IPS DF 6.9 (cell line): ENCODE results near the gene DHX40.

Experiments
- DNase-seq: peaks from one replicate; pipeline ENCODE4 v3.0.0-alpha.2; 2013; ENCODE audit warnings: low read depth, low spot score
- H3K27ac ChIP-seq: one replicate; pipeline ENCODE4 v1.5.1; 2013; ENCODE audit warnings: low read length, control low read depth
- H3K27me3 ChIP-seq: 2 replicates; pipeline ENCODE4 v1.6.1; 2013; ENCODE audit warnings: mild to moderate bottlenecking, low read length; ENCODE audit not compliant: control insufficient read depth, insufficient read depth
- H3K36me3 ChIP-seq: 2 replicates; pipeline ENCODE4 v1.6.1; 2013; ENCODE audit warnings: low read length; ENCODE audit not compliant: control insufficient read depth, insufficient read depth
- H3K4me1 ChIP-seq: 2 replicates; pipeline ENCODE4 v1.6.1; 2013; ENCODE audit warnings: low read length; ENCODE audit not compliant: control insufficient read depth, insufficient read depth
- H3K4me3 ChIP-seq: 2 replicates; pipeline ENCODE4 v1.5.1; 2013; ENCODE audit warnings: mild to moderate bottlenecking, low read length
- H3K9me3 ChIP-seq: 2 replicates; pipeline ENCODE4 v1.6.1; 2013; ENCODE audit warnings: low read length, inconsistent platforms; ENCODE audit not compliant: control insufficient read depth, insufficient read depth
- WGBS: extraction: QIAGEN DNeasy Blood & Tissue Kit; methylation state at CpG from one replicate; pipeline ENCODE4 v1.1.7; 2013; ENCODE audit warnings: mixed read lengths, missing lambda C conversion rate; ENCODE audit not compliant: insufficient read length, insufficient coverage; 5-methylcytosine and 5-hydroxymethylcytosine counted together

DHX40 gene

GRCh38 chr17:59611503-59611902, 46.1 kb downstream of the DHX40 start:
- no peaks in the 10 kb centered on the region; the same call in 1 of the 2 replicates for H3K36me3 ChIP-seq
- no peaks in the 10 kb centered on the region for H3K4me1 ChIP-seq
- no peaks in the 10 kb centered on the region for H3K27me3 ChIP-seq
- no peak overlapping the region for H3K27ac ChIP-seq
- DNase-seq: no peak
- no peaks in the 10 kb centered on the region for H3K9me3 ChIP-seq
- no peak overlapping the region for H3K4me3 ChIP-seq

DNA sequence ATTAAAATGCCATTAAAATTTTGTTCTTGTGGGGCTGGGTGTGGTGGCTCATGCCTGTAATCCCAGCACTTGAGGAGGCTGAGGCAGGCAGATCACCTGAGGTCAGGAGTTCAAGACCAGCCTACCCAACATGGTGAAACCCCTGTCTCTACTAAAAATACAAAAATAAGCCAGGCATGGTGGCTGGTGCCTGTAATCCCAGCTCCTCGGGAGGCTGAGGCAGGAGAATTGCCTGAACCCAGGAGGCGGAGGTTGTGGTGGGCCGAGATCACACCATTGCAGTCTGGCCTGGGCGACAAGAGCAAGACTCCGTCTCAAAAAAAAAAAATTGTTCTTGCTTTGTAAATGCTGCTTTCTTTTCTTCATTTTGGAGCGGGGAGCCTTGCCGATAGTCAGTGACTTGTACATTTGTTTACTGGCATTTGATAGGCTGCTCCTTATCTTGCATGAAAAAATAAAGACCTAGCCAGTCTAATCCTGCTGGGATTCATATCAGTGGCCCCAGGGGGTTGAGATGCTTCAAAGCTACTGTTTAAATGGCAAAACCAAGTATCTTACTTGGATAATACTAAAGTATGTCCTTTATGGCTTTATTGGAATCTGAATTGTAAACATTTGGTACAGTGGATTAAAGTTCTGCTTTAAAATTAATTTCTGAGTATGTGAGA, 51.0 kb downstream of the DHX40 start:
- Histone ChIP-seq H3K36me3 (no peaks in the 10 kb centered on the region), H3K9me3 (no peaks in the 10 kb centered on the region), H3K4me1 (no peaks in the 10 kb centered on the region), H3K27me3 (no peaks in the 10 kb centered on the region), H3K27ac (no peak overlapping the region), H3K4me3 (no peak overlapping the region)
- no CpG with 5 or more reads among the region's 7 CpGs for WGBS
- no peak for DNase-seq

DNA sequence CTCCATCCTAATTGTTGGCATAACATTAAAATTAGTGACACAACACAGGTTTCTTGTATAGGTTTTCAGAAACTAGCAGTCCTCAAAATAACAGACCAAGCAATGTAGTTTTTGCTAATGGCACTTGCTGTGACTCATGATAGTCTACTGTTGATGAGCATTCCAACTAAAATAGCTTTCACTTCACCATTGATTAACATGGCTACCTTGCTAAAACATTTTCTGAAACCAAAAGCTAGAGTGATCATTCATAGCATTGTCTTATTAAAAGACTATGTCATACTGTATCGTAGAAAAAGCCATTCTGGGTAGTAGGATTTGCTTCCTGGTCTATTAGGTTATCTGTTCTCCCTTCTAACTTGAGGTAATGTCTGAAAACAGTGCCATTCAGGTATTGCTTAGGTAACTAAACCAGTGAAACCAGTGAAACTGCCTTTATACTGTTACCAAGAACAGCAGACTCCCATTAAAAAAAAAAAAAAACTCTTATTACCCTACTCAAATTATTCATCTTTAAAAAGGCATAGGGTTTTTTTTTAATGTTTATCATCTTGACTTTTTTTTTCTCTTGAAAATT, 51.8 kb downstream of the DHX40 start:
- H3K27ac ChIP-seq: no peak overlapping the region

DNA sequence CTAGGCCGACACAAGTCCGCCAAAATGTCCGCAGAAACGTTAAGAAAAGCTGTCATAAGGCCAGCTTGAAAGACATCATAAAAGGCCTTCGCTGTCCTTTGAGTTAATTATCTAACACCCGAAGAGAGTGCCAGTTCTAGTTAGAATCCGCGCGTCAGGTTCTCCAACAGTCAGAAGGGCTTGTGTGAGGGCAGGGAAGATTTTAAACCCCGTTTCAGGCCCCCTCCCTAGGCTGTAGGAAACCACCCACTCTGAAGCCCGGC, 53.6 kb downstream of the DHX40 start:
- no CpG with 5 or more reads among the region's 11 CpGs for WGBS
- no peak for DNase-seq
- no peaks in the 10 kb centered on the region for H3K36me3 ChIP-seq
- no peaks in the 10 kb centered on the region for H3K9me3 ChIP-seq
- peak overlapping the region; percentile 92; the same call in 1 of the 2 replicates for H3K4me3 ChIP-seq
- H3K27ac ChIP-seq: no peak overlapping the region
- no peaks in the 10 kb centered on the region for H3K4me1 ChIP-seq
- no peaks in the 10 kb centered on the region for H3K27me3 ChIP-seq

More for the DNA sequence above, 51.8 kb downstream of the DHX40 start:
- Histone ChIP-seq H3K9me3 (no peaks in the 10 kb centered on the region), H3K36me3 (no peaks in the 10 kb centered on the region), H3K4me1 (no peaks in the 10 kb centered on the region), H3K27me3 (no peaks in the 10 kb centered on the region), H3K4me3 (no peak overlapping the region)
- no peak for DNase-seq
- WGBS: no CpG with 5 or more reads among the region's 1 CpG

GRCh38 chr17:59619298-59620063, 54.1 kb downstream of the DHX40 start, which contains the start of gene CLTC:
CLTC (plus strand) TSS chr17:59619895; CDS start chr17:59620132, 237 bp downstream.
- peak; percentile 76 for DNase-seq
- H3K4me1 ChIP-seq: no peaks in the 10 kb centered on the region
- peak within 1 kb of the TSS; percentile 92 for H3K4me3 ChIP-seq
- no peak within 1 kb of the TSS for H3K27ac ChIP-seq
- no peaks in the 10 kb centered on the region for H3K9me3 ChIP-seq
- WGBS: no CpG with 5 or more reads among the region's 65 CpGs
- H3K27me3 ChIP-seq: no peaks in the 10 kb centered on the region
- H3K36me3 ChIP-seq: no peaks in the 10 kb centered on the region

GRCh38 chr17:59620064-59620359, 54.6 kb downstream of the DHX40 start:
- Histone ChIP-seq H3K4me3 (peak overlapping the region; percentile 92), H3K36me3 (no peaks in the 10 kb centered on the region), H3K27me3 (no peaks in the 10 kb centered on the region), H3K9me3 (no peaks in the 10 kb centered on the region), H3K4me1 (no peaks in the 10 kb centered on the region), H3K27ac (no peak overlapping the region)
- WGBS: no CpG with 5 or more reads among the region's 13 CpGs
- DNase-seq: no peak

DNA sequence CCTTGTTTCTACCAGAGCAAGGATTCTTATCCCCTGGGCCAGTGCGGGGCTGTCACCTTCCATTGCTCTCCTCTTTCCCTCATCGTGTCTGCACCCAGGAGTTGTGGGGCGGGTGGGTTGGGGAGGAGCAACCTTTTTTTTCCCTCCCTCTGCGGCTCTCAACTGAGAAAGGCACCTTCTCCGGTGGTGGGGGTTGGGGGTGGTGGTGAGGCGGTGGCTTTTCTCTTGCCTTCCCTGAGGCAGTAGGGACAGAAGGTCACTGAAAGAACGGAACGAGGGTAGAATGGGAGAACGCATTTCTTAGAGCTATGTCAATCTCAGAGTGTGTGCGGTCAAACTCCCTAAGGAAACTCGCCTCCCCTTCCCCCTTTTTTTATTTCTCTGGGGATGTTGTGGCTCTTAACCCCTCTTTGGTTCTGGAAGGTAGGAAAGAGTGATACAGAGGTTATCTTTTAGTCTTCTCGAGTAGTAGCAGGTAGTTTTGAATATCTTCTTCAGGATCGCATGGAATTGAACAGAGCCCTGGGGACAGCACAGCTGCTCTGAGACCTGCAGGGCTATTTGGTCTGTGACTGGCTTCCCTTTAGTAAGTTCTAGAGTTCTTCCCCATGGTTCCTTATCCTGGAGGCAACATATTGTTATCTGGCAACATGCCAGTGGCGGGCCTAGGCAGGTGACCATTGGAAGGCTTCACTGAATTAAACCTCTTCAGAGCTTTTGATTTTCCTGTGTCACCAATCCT, 55.3 kb downstream of the DHX40 start:
- Histone ChIP-seq H3K36me3 (no peaks in the 10 kb centered on the region), H3K27ac (no peak overlapping the region), H3K4me3 (peak overlapping the region; percentile 92; the same call in 1 of the 2 replicates), H3K9me3 (no peaks in the 10 kb centered on the region), H3K27me3 (no peaks in the 10 kb centered on the region), H3K4me1 (no peaks in the 10 kb centered on the region)
- no peak for DNase-seq
- WGBS: no CpG with 5 or more reads among the region's 14 CpGs

GRCh38 chr17:59621771-59622170, 56.4 kb downstream of the DHX40 start:
- Histone ChIP-seq H3K36me3 (no peaks in the 10 kb centered on the region), H3K4me3 (no peak overlapping the region), H3K9me3 (no peaks in the 10 kb centered on the region), H3K27me3 (no peaks in the 10 kb centered on the region), H3K27ac (no peak overlapping the region), H3K4me1 (no peaks in the 10 kb centered on the region)
- no peak for DNase-seq
- WGBS: no CpG with 5 or more reads among the region's 4 CpGs

- Histone ChIP-seq H3K27me3 (no peaks in the 10 kb centered on the region), H3K27ac (no peak overlapping the region), H3K4me3 (no peak overlapping the region), H3K36me3 (no peaks in the 10 kb centered on the region), H3K9me3 (no peaks in the 10 kb centered on the region), H3K4me1 (no peaks in the 10 kb centered on the region)
- WGBS: no CpG with 5 or more reads among the region's 2 CpGs
- no peak for DNase-seq
These were observed 57.7 kb downstream of the DHX40 start for GRCh38 chr17:59623151-59623550.

- H3K4me1 ChIP-seq: no peaks in the 10 kb centered on the region
- H3K36me3 ChIP-seq: no peaks in the 10 kb centered on the region; the same call in 1 of the 2 replicates
- DNase-seq: no peak
- H3K9me3 ChIP-seq: no peaks in the 10 kb centered on the region
- no peak overlapping the region for H3K27ac ChIP-seq
- H3K4me3 ChIP-seq: no peak overlapping the region
- no peaks in the 10 kb centered on the region for H3K27me3 ChIP-seq
- WGBS: no CpG with 5 or more reads among the region's 5 CpGs
These were observed 61.3 kb downstream of the DHX40 start for GRCh38 chr17:59626756-59627155.
